SIG-M5 treated with dmso at 0.1 percent for 504 hours (cell line): ENCODE results near the gene SLC10A6.

Source experiments
- DNase-seq: peaks from one replicate; lab custom pipeline; 2025; ENCODE audit not compliant: unreplicated experiment; lab: John Stamatoyannopoulos, UW

The SLC10A6 gene

GRCh38 chr4:86848136-86848535 is 1.0 kb downstream of the SLC10A6 start:
- no peak for DNase-seq

GRCh38 chr4:86847571-86847970 is 1.6 kb downstream of the SLC10A6 start:
- DNase-seq, result no peak

- DNase-seq, result no peak
Observed at GRCh38 chr4:86846921-86847320, 2.3 kb downstream of the SLC10A6 start.

- DNase-seq, result no peak
Observed at GRCh38 chr4:86845593-86845992, 3.6 kb downstream of the SLC10A6 start.

GRCh38 chr4:86841309-86841708 is 7.9 kb downstream of the SLC10A6 start:
- no peak for DNase-seq

- DNase-seq, result no peak
Observed at GRCh38 chr4:86840858-86841257, 8.3 kb downstream of the SLC10A6 start.

- no peak for DNase-seq
Observed at GRCh38 chr4:86837691-86838503, 11.3 kb downstream of the SLC10A6 start.

GRCh38 chr4:86835677-86836076 is 13.5 kb downstream of the SLC10A6 start:
- DNase-seq, result no peak

GRCh38 chr4:86834901-86835300 is 14.3 kb downstream of the SLC10A6 start:
- no peak for DNase-seq

- no peak for DNase-seq
Observed at GRCh38 chr4:86833615-86834014, 15.6 kb downstream of the SLC10A6 start.

GRCh38 chr4:86831262-86832130 is 17.7 kb downstream of the SLC10A6 start:
- peak; percentile 45 for DNase-seq

GRCh38 chr4:86825511-86825910 is 23.7 kb downstream of the SLC10A6 start:
- no peak for DNase-seq

- DNase-seq, result no peak
Observed at GRCh38 chr4:86822136-86822535, 27.0 kb downstream of the SLC10A6 start.

- no peak for DNase-seq
Observed at GRCh38 chr4:86821151-86821550, 28.0 kb downstream of the SLC10A6 start.

GRCh38 chr4:86819561-86819960 is 29.6 kb downstream of the SLC10A6 start:
- DNase-seq, result no peak

- no peak for DNase-seq
Observed at GRCh38 chr4:86818841-86819240, 30.3 kb downstream of the SLC10A6 start.

GRCh38 chr4:86818211-86818610 is 31.0 kb downstream of the SLC10A6 start:
- no peak for DNase-seq

GRCh38 chr4:86816501-86817273 is 32.5 kb downstream of the SLC10A6 start:
- DNase-seq, result no peak

GRCh38 chr4:86815653-86816052 is 33.5 kb downstream of the SLC10A6 start:
- DNase-seq, result no peak

- no peak for DNase-seq
Observed at GRCh38 chr4:86810847-86811246, 38.3 kb downstream of the SLC10A6 start.

GRCh38 chr4:86809809-86810208 is 39.4 kb downstream of the SLC10A6 start:
- DNase-seq, result no peak
